Neutrophil (primary cell): Measurements from ENCODE around the gene HK1.

ENCODE experiments used
- H3K27ac ChIP-seq: fragments of 200-600 bp; sonication (generic); 2 replicates; pipeline ENCODE4 v1.5.1; 2016; ENCODE audit warnings: mild to moderate bottlenecking, moderate library complexity
- H3K27me3 ChIP-seq: fragments of 200-600 bp; sonication (generic); 2 replicates; pipeline ENCODE4 v1.6.0; 2016; ENCODE audit warnings: mild to moderate bottlenecking
- H3K36me3 ChIP-seq: fragments of 200-600 bp; sonication (generic); 2 replicates; pipeline ENCODE4 v1.5.1; 2017
- H3K4me1 ChIP-seq, 2 experiments: fragments of 200-600 bp in 1 of 2; sonication (generic) in 1 of 2; 1 replicate in 1 of 2; 2 replicates in 1 of 2; pipeline versions ENCODE4 v1.5.1 to v1.6.1; 2013 to 2016; ENCODE audit warnings: low read depth in 1 of 2, low read length in 1 of 2, mild to moderate bottlenecking in 1 of 2, moderate library complexity in 1 of 2; ENCODE audit not compliant: control insufficient read depth in 1 of 2, insufficient read depth in 1 of 2
- H3K4me3 ChIP-seq, 2 experiments: fragments of 200-600 bp in 1 of 2; sonication (generic) in 1 of 2; 1 replicate in 1 of 2; 2 replicates in 1 of 2; pipeline ENCODE4 v1.5.1; 2013 to 2016; ENCODE audit warnings: low read depth in 1 of 2, low read length in 1 of 2, mild to moderate bottlenecking in 1 of 2, moderate library complexity in 1 of 2
- H3K9me3 ChIP-seq: fragments of 200-600 bp; sonication (generic); 2 replicates; pipeline ENCODE4 v1.5.1; 2016
- TF ChIP-seq, protein P1 (sequence below): fragments of 200-600 bp; sonication (generic); IDR thresholded peaks from 2 replicates; pipeline ENCODE4 v1.5.1; 2016; ENCODE audit warnings: antibody characterized with exemption

The HK1 gene

DNA sequence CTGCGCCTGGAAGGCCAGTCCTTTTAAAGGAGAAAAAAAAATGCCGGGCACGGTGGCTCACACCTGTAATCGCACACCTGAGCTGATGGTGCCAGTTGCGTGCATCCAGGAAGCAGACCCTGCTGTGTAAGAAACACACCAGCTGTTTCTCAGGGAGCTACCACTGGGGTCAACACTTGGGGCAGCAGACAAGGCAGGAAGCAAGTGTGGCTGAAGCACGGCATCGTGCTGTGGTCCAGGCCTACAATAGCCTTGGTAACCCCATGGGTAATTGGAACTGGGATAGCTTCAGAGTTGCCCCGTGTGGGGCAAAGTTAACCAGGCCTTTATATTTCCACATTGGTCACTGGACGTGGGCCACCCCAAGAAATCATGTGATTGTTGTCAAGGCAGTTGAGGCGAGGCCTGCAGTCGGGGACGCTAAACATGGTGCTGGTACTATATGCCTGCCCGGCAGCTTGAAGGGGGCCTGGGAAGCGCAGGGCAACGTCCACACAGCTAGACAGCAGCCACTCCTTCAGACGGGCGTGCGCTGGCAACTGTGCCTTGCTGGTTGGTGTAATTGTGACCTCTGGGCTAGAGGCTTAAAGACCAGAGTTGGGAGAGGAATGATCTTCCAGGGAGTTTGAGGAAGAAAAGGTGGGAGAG is 140.9 kb downstream of the HK1 start:
- TF ChIP-seq, protein P1, sequence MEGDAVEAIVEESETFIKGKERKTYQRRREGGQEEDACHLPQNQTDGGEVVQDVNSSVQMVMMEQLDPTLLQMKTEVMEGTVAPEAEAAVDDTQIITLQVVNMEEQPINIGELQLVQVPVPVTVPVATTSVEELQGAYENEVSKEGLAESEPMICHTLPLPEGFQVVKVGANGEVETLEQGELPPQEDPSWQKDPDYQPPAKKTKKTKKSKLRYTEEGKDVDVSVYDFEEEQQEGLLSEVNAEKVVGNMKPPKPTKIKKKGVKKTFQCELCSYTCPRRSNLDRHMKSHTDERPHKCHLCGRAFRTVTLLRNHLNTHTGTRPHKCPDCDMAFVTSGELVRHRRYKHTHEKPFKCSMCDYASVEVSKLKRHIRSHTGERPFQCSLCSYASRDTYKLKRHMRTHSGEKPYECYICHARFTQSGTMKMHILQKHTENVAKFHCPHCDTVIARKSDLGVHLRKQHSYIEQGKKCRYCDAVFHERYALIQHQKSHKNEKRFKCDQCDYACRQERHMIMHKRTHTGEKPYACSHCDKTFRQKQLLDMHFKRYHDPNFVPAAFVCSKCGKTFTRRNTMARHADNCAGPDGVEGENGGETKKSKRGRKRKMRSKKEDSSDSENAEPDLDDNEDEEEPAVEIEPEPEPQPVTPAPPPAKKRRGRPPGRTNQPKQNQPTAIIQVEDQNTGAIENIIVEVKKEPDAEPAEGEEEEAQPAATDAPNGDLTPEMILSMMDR = no peak
- Histone ChIP-seq H3K9me3 (no peaks in the 10 kb centered on the region), H3K4me1 (peaks cover 6 to 16% of the 10 kb centered on the region in 2 experiments), H3K4me3 (no peak overlapping the region), H3K27me3 (no peaks in the 10 kb centered on the region), H3K27ac (no peak overlapping the region), H3K36me3 (no peaks in the 10 kb centered on the region)

DNA sequence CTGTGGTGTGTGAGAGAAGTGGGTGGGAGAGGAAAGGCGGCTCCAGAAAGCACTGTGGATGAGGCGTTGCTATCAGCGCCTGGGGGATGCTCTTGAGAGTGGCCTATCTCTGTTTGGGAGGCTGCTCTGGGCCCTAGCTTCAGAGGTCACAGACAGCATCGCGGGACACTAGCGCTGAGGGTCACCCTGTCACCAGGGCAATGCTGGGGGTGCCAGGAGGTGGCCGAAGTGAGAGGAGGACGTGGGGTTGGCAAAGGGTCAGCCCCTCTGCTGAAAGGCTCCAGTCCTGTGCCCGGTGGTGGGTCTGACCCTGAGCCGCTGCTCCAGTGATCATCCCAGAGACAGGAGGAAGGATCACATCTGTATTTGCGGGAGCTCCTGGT is 141.4 kb downstream of the HK1 start:
- Histone ChIP-seq H3K27me3 (no peaks in the 10 kb centered on the region), H3K9me3 (no peaks in the 10 kb centered on the region), H3K4me1 (peaks cover 6 to 19% of the 10 kb centered on the region in 2 experiments), H3K36me3 (no peaks in the 10 kb centered on the region), H3K27ac (no peak overlapping the region), H3K4me3 (no peak overlapping the region)
- TF ChIP-seq, protein P1 = no peak

DNA sequence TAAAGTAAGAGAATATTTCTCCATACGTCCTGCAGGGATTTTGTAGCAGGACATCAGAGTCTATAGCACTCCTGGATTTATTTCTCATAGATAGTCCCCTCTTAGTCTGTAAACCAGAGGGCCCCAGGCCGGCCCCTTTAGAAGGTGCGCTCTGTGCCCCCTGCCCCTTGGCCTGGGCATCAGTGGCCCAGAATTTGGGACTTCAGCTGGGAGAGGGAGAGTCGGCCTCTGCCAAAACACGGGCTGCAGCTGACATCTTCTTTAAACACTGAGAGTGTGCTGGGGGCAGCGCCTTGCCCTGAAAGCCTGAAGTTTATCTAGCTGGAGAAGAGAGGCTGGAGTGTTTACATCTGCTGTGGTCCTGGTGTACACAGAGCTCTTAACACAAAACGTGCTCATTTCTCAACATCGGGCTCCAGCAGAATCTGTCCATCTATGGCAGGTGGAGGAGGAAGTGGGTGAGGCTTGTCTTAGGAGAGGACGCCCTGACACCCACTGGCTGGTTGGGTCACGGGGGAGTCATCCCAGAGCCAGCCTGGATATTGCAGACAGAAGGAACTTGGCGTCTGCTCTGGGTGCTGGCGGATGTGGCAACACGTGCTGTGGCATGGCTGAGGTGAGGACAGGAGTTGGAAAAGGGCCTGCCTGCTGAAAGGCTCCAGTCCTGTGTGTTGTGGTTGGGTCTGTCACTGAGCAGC is 143.5 kb downstream of the HK1 start:
- no peaks in the 10 kb centered on the region for H3K9me3 ChIP-seq
- TF ChIP-seq, protein P1 = no peak

DNA sequence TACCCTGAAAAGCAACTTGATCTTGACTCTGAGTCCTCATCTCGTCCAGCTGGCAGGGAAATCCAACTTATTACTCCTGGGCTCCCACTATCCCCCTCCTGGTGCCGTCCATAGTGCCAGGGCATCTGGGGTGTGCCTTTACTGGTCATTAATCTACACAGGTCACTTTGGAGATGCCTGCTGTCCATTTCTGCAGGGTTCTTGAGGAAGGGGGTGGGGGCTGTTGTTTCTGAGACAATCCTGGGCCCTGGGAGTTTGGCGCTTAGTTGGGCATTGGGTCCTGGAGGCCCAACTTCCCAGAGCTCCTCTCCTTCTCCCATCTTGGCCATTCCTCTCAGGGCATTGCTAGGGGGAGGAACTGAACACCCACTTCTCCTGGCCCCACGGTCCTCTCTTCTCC is 144.4 kb downstream of the HK1 start:
- no peak overlapping the region for H3K4me3 ChIP-seq
- H3K4me1 ChIP-seq = peaks cover 6 to 29% of the 10 kb centered on the region in 2 experiments
- no peak overlapping the region for H3K27ac ChIP-seq
- TF ChIP-seq, protein P1 = no peak
- no peaks in the 10 kb centered on the region for H3K36me3 ChIP-seq
- no peaks in the 10 kb centered on the region for H3K27me3 ChIP-seq
- no peaks in the 10 kb centered on the region for H3K9me3 ChIP-seq

More for the DNA sequence above, 143.5 kb downstream of the HK1 start:
- H3K4me1 ChIP-seq = peaks cover 6 to 29% of the 10 kb centered on the region in 2 experiments
- H3K27ac ChIP-seq = no peak overlapping the region
- H3K4me3 ChIP-seq = no peak overlapping the region
- H3K36me3 ChIP-seq = no peaks in the 10 kb centered on the region
- no peaks in the 10 kb centered on the region for H3K27me3 ChIP-seq

DNA sequence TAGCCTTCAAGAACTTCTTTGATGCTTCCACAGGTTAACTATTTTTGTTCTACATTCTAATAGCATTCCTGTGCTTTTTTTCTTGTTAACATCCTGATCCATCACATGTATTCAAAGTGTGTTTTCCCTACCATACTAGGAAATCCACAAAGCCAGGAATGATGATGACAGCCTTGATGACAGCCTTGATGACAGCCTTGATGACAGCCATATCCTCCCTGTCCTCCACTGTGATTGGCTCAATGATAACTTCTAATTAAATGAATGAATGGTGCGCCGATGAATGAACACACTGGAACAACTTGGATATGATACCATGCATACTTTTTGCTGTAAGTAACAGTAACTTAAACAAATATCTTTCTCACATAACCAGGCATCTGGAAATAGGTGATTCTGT is 146.7 kb downstream of the HK1 start:
- TF ChIP-seq, protein P1 = no peak
- Histone ChIP-seq H3K36me3 (no peaks in the 10 kb centered on the region), H3K4me3 (no peak overlapping the region), H3K27ac (no peak overlapping the region), H3K27me3 (no peaks in the 10 kb centered on the region), H3K4me1 (peaks cover 6 to 29% of the 10 kb centered on the region in 2 experiments), H3K9me3 (no peaks in the 10 kb centered on the region)
